Panc1 (cell line): ENCODE data around the gene C16orf78. TPM values are rescaled to one million over a fixed set of nuclear protein-coding genes. Genes with fewer than 3 reads are reported as not detected.
A peak's percentile ranks its signal among the peaks of the same experiment; 100 is the strongest.

Experiments used
- ATAC-seq: fragments of 200-7000 bp; cut with Tn5 transposase; 2 replicates; pipeline ENCODE4 v1.9.1; 2020; ENCODE audit warnings: mild to moderate bottlenecking, moderate library complexity
- BruUV-seq: library from RNA; stranded (reverse); fragments of 400-500 nt; replicated peaks from 2 replicates; lab custom pipeline; 2021; lab: Mats Ljungman, UMichigan
- CTCF ChIA-PET: fragments of 300-600 bp; sonication (Branson Sonifier 250); formaldehyde crosslinking; loops from one replicate; lab custom pipeline; 2022; ENCODE audit warnings: antibody characterized with exemption; lab: Charles Lee
- POLR2A ChIA-PET: fragments of 300-600 bp; sonication (Branson Sonifier 250); formaldehyde crosslinking; loops from one replicate; lab custom pipeline; 2022; ENCODE audit warnings: antibody characterized with exemption; lab: Charles Lee
- DNase-seq: peaks from one replicate; pipeline ENCODE4 v3.0.0-alpha.2; 2010; ENCODE audit warnings: low read depth, low spot score
- H3K27ac ChIP-seq: 2 replicates; pipeline ENCODE4 v1.5.1; 2011; ENCODE audit warnings: mild to moderate bottlenecking, low read length, inconsistent platforms
- H3K27me3 ChIP-seq: fragments of 200-500 bp; sonication (Bioruptor generic); 2 replicates; pipeline ENCODE4 v1.6.0; 2014; ENCODE audit warnings: low read length, inconsistent platforms; ENCODE audit not compliant: control insufficient read depth, insufficient read depth
- H3K36me3 ChIP-seq: fragments of 200-500 bp; sonication (Bioruptor generic); 2 replicates; pipeline ENCODE4 v1.5.1; 2014; ENCODE audit warnings: inconsistent platforms, mild to moderate bottlenecking, low read length, moderate library complexity; ENCODE audit not compliant: control insufficient read depth, insufficient read depth
- H3K4me1 ChIP-seq: 2 replicates; pipeline ENCODE4 v1.5.1; 2011; ENCODE audit warnings: inconsistent platforms, mild to moderate bottlenecking, low read length, moderate library complexity; ENCODE audit not compliant: control insufficient read depth, insufficient read depth
- H3K4me3 ChIP-seq, 2 experiments: 2 replicates each; pipeline ENCODE4 v1.5.1; 2011 to 2012; ENCODE audit warnings: low read depth in 2 of 2, low read length in 2 of 2, mild to moderate bottlenecking in 2 of 2, inconsistent platforms in 1 of 2, moderate library complexity in 1 of 2
- H3K9me3 ChIP-seq: fragments of 200-500 bp; sonication (Bioruptor generic); 2 replicates; pipeline ENCODE4 v1.5.1; 2014; ENCODE audit warnings: low read depth, mild to moderate bottlenecking, inconsistent platforms, low read length, moderate library complexity; ENCODE audit not compliant: control insufficient read depth, insufficient read depth
- CTCF ChIP-seq: fragments of 450-650 bp; IDR thresholded peaks from 2 replicates; pipeline ENCODE4 v1.5.1; 2017; ENCODE audit warnings: mild to moderate bottlenecking
- POLR2AphosphoS5 ChIP-seq: IDR thresholded peaks from 2 replicates; pipeline ENCODE4 v1.6.1; 2012; ENCODE audit warnings: mild to moderate bottlenecking, low read depth, low read length, moderate library complexity
- REST ChIP-seq, 2 experiments: IDR thresholded peaks; 2 replicates each; pipeline ENCODE4 v1.6.1; 2011 to 2012; ENCODE audit warnings: low read depth in 2 of 2, control low read depth in 1 of 2, low read length in 1 of 2, mild to moderate bottlenecking in 1 of 2, moderate library complexity in 1 of 2; ENCODE audit not compliant: insufficient read depth in 1 of 2
- SIN3A ChIP-seq: IDR thresholded peaks from 2 replicates; pipeline ENCODE4 v1.6.1; 2012; ENCODE audit warnings: low read depth, mild to moderate bottlenecking, low read length, moderate library complexity, borderline replicate concordance; ENCODE audit not compliant: insufficient read depth
- TCF7L2 ChIP-seq: IDR thresholded peaks from 2 replicates; pipeline ENCODE4 v1.6.1; 2011; ENCODE audit warnings: mild to moderate bottlenecking, low read depth, low read length, inconsistent platforms
- in situ Hi-C: cut with HindIII; loops from 2 replicates; pipeline ENCODE4 v1.10.0; 2016; ENCODE audit warnings: low sequenced_read_pairs, low pct_unique_long_range_greater_than_20kb
- intact Hi-C: fragments of 100-400 bp; cut with micrococcal nuclease; formaldehyde crosslinking; loops from one replicate; pipeline ENCODE4 v1.10.0; 2022; ENCODE audit not compliant: unreplicated experiment
- total RNA-seq: library from RNA; stranded (reverse); gene quantifications from one replicate; pipeline ENCODE4 v1.2.1, GENCODE V29; 2021; ENCODE audit not compliant: unreplicated experiment

Gene C16orf78
- total RNA-seq, 1 experiment from 2014 or later = not detected

GRCh38 chr16:49347476-49347875, 26.1 kb upstream of the C16orf78 start:
- Histone ChIP-seq H3K27me3 (no peaks in the 10 kb centered on the region; the same call in 1 of the 2 replicates), H3K27ac (no peak overlapping the region), H3K36me3 (no peaks in the 10 kb centered on the region), H3K4me3 (no peak overlapping the region), H3K4me1 (no peaks in the 10 kb centered on the region), H3K9me3 (no peaks in the 10 kb centered on the region)
- DNase-seq (no peak), ATAC-seq (no peak)
- TF ChIP-seq SIN3A (no peak), TCF7L2 (no peak), REST (IDR thresholded peaks at IDR 0.05; ENCODE audit: insufficient read depth in 1 of 2, low read depth in 2 of 2, low read length in 1 of 2) (no peak), POLR2AphosphoS5 (no peak), CTCF (no peak)
- ChIA-PET CTCF (no interaction called here), POLR2A (no interaction called here)
- BruUV-seq = no TSS peak
- intact Hi-C loops (no loop called here), in situ Hi-C loops (no loop called here)

GRCh38 chr16:49348408-49349176, 25.0 kb upstream of the C16orf78 start:
- ATAC-seq (0 out of 2 replicates have a peak, but pooled peaks have one; percentile 46), DNase-seq (no peak)
- H3K27me3 ChIP-seq = no peaks in the 10 kb centered on the region; the same call in 1 of the 2 replicates
- H3K27ac ChIP-seq = no peak overlapping the region
- intact Hi-C loops (no loop called here), in situ Hi-C loops (no loop called here)
- ChIA-PET CTCF (no interaction called here), POLR2A (no interaction called here)
- no peaks in the 10 kb centered on the region for H3K4me1 ChIP-seq
- H3K9me3 ChIP-seq = no peaks in the 10 kb centered on the region
- no peaks in the 10 kb centered on the region for H3K36me3 ChIP-seq
- H3K4me3 ChIP-seq = no peak overlapping the region
- BruUV-seq = no TSS peak
- no peak for TF ChIP-seq POLR2AphosphoS5
- peak; percentile 28 for TF ChIP-seq CTCF
